Left ventricle myocardium inferior (tissue), 1 donor: Measurements from ENCODE around the gene ZNF76. TPM values are rescaled to one million over a fixed set of nuclear protein-coding genes. Genes with fewer than 3 reads are reported as not detected.

Source experiments
- DNase-seq: peaks from one replicate; pipeline ENCODE4 v3.0.0-alpha.2; 2020
- H3K27ac ChIP-seq: fragments of 200-600 bp; replicated peaks from 2 replicates; pipeline ENCODE4 v1.8.0; 2021
- H3K27me3 ChIP-seq: fragments of 200-600 bp; 2 replicates; pipeline ENCODE4 v1.8.0; 2021; ENCODE audit warnings: low read depth
- H3K36me3 ChIP-seq: fragments of 200-600 bp; 2 replicates; pipeline ENCODE4 v1.8.0; 2021
- H3K4me1 ChIP-seq: fragments of 200-600 bp; 2 replicates; pipeline ENCODE4 v1.8.0; 2021
- H3K4me3 ChIP-seq: fragments of 200-600 bp; 2 replicates; pipeline ENCODE4 v1.8.0; 2021; ENCODE audit warnings: mild to moderate bottlenecking, moderate library complexity
- H3K9me3 ChIP-seq: fragments of 200-600 bp; replicated peaks from 2 replicates; pipeline ENCODE4 v1.8.0; 2021
- CTCF ChIP-seq: fragments of 200-600 bp; IDR thresholded peaks from 2 replicates; pipeline ENCODE4 v1.8.0; 2021; ENCODE audit warnings: antibody characterized with exemption, mild to moderate bottlenecking, borderline replicate concordance
- intact Hi-C: fragments of 100-400 bp; cut with micrococcal nuclease; formaldehyde crosslinking; loops from one replicate; pipeline ENCODE4 v1.11.0; 2022
- total RNA-seq: library from RNA; stranded (reverse); fragmentation: NEBNext Ultra II Directional; extraction: Animal tissue kit (Norgen Biotek cat#: 25700); gene quantifications from one replicate; pipeline ENCODE4 v1.2.1, GENCODE V29; 2021
- donor health status: DM: no; HTN: yes; CAD: no; lungs with severe emphysema.

ZNF76 gene
- total RNA-seq, 1 donor from 2014 or later = 38.7 TPM

- no peak for DNase-seq
- H3K27me3 ChIP-seq = no peaks in the 10 kb centered on the region
- no peaks in the 10 kb centered on the region for H3K9me3 ChIP-seq
- no peak overlapping the region for H3K4me3 ChIP-seq
- peak overlapping the region; percentile 45 for H3K27ac ChIP-seq
- peaks cover 23% of the 10 kb centered on the region for H3K36me3 ChIP-seq
- TF ChIP-seq CTCF = no peak
- intact Hi-C loops = loop anchor here (10.0 kb wide), 1 partner anchor 104 kb away; the partner anchor contains the start of gene TCP11
- H3K4me1 ChIP-seq = peaks cover 50% of the 10 kb centered on the region
Measured at GRCh38 chr6:35248965-35249364, 10.6 kb upstream of the ZNF76 start.

GRCh38 chr6:35251949-35252348, 7.6 kb upstream of the ZNF76 start:
- Histone ChIP-seq H3K4me1 (peaks cover 50% of the 10 kb centered on the region), H3K9me3 (no peaks in the 10 kb centered on the region), H3K4me3 (no peak overlapping the region), H3K27me3 (no peaks in the 10 kb centered on the region), H3K27ac (no peak overlapping the region), H3K36me3 (no peaks in the 10 kb centered on the region)
- intact Hi-C loops = no loop called here
- DNase-seq = no peak
- no peak for TF ChIP-seq CTCF

- no peak for TF ChIP-seq CTCF
- peaks cover 55% of the 10 kb centered on the region for H3K4me1 ChIP-seq
- intact Hi-C loops = no loop called here
Measured at GRCh38 chr6:35253249-35253648, 6.3 kb upstream of the ZNF76 start.

GRCh38 chr6:35258336-35258735, 1.2 kb upstream of the ZNF76 start:
- Histone ChIP-seq H3K27ac (peak overlapping the region; percentile 100), H3K36me3 (no peaks in the 10 kb centered on the region), H3K9me3 (no peaks in the 10 kb centered on the region), H3K27me3 (no peaks in the 10 kb centered on the region), H3K4me3 (peak overlapping the region; percentile 94), H3K4me1 (peaks cover 60% of the 10 kb centered on the region)
- intact Hi-C loops = no loop called here
- no peak for TF ChIP-seq CTCF
- DNase-seq = no peak

More at GRCh38 chr6:35253249-35253648, 6.3 kb upstream of the ZNF76 start:
- H3K9me3 ChIP-seq = no peaks in the 10 kb centered on the region
- no peaks in the 10 kb centered on the region for H3K36me3 ChIP-seq
- H3K27me3 ChIP-seq = no peaks in the 10 kb centered on the region
- no peak for DNase-seq
- H3K27ac ChIP-seq = no peak overlapping the region
- no peak overlapping the region for H3K4me3 ChIP-seq

GRCh38 chr6:35258858-35259193, 709 bp upstream of the ZNF76 start:
- Histone ChIP-seq H3K9me3 (no peaks in the 10 kb centered on the region), H3K4me3 (peak overlapping the region; percentile 94), H3K4me1 (peaks cover 60% of the 10 kb centered on the region), H3K27me3 (no peaks in the 10 kb centered on the region), H3K36me3 (no peaks in the 10 kb centered on the region), H3K27ac (peak overlapping the region; percentile 100)
- intact Hi-C loops = no loop called here
- no peak for TF ChIP-seq CTCF
- DNase-seq = peak; percentile 19
